Measurements from ENCODE around the gene PDE6D.
A peak's percentile ranks its signal among the peaks of the same experiment; 100 is the strongest.

PDE6D gene

DNA sequence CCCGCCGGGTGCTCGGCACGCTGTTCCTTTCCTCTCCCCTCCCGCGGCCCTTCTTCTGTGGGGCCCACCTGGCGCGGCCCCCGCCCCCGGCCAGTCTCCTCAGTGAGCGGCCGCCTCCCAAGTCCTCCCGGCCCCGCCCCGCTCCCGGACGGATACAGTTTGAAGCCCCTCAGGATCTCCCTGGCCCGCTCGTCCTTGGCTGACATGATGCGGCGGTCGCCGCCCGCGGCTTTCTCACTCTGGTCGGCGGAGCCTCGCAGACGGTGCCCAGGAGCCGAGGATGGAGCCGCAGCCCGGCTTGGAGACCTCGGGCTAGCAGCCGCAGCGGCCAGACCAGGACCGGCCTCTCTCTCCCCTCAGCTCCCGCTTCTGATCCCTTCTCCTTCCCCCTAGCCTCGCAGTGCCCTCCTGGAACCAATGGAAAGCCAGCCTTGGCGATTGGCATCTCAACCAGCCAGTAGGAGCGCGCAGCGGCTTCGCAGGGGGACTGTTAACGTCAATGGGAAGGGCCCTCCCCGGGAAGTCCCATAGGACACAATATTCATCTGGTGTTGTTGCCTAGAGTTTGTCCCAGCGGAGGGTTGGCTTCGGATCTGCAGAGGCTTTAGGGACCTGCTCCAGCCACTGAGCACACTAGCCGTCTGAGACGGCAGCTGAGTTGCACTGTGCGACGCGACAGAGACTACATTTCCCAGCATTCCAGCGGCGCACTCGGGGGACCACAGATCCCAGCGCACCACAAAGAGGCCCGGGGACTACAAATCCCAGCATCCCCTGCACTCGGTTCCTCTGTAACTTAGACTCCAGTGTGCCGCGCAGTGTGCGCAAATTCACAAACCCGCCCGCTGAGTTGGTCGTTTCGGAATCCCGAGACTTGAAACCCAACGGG lies at the start of gene PDE6D:
Gene PDE6D, minus strand, starts transcription at position 374 of the 889 bp plus-strand sequence. Its CDS starts 168 bp downstream, at position 206.
- TF ChIP-seq, protein P1, sequence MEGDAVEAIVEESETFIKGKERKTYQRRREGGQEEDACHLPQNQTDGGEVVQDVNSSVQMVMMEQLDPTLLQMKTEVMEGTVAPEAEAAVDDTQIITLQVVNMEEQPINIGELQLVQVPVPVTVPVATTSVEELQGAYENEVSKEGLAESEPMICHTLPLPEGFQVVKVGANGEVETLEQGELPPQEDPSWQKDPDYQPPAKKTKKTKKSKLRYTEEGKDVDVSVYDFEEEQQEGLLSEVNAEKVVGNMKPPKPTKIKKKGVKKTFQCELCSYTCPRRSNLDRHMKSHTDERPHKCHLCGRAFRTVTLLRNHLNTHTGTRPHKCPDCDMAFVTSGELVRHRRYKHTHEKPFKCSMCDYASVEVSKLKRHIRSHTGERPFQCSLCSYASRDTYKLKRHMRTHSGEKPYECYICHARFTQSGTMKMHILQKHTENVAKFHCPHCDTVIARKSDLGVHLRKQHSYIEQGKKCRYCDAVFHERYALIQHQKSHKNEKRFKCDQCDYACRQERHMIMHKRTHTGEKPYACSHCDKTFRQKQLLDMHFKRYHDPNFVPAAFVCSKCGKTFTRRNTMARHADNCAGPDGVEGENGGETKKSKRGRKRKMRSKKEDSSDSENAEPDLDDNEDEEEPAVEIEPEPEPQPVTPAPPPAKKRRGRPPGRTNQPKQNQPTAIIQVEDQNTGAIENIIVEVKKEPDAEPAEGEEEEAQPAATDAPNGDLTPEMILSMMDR (IDR thresholded peaks at IDR 0.05; ENCODE audit: insufficient read depth, missing control alignments): no peak
- DNase-seq (ENCODE audit: insufficient read length, low spot score) (peak; percentile 97), FAIRE-seq (peak; percentile 32)

DNA sequence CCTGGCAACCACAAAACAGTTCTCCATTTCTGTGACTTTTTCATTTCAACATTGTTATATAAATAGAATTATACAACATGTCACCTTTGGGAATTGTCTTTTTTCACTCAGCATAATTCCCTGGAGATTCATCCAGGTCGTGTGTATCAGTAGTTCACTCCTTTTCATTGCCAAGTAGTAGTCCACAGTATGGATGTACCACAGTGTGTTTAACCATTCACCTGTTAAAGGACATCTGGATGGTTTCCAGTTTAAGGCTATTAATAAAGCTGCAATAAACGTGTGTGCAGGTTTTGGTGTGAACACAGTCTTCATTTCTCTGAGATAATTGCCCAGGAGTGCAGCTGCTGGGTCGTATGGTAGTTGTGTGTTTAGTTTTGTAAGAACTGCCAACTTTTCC lies 40.8 kb upstream of the PDE6D start:
- no peak for FAIRE-seq
- TF ChIP-seq, protein P1 (IDR thresholded peaks at IDR 0.05; ENCODE audit: insufficient read depth, missing control alignments): no peak
- DNase-seq (ENCODE audit: insufficient read length, low spot score): no peak

DNA sequence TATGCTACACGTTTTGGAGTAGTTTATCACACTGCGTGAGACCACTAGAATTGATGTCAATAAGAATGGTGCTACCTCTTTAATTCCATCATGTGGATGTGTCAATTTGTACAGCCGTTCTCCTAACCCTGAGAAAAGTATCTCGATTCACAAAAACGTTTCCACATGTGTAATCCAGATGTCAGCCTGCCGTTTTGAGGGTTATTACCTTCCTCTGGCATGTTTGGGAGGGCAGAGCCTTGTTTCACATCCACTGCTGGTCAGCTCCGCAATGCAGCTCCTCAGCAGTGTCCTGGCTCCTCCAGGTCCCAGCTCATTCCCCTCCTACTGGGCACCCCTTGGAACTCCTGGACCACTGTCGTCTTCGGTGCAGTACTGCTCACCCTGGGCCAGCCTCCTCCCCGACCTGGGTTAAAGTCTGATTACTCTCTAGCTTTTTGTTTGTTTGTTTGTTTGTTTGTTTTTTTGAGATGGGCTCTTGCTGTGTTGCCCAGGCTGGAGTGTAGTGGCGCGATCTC lies 39.8 kb upstream of the PDE6D start:
- DNase-seq (ENCODE audit: insufficient read length, low spot score): no peak
- no peak for FAIRE-seq
- TF ChIP-seq, protein P1 (IDR thresholded peaks at IDR 0.05; ENCODE audit: insufficient read depth, missing control alignments): no peak

DNA sequence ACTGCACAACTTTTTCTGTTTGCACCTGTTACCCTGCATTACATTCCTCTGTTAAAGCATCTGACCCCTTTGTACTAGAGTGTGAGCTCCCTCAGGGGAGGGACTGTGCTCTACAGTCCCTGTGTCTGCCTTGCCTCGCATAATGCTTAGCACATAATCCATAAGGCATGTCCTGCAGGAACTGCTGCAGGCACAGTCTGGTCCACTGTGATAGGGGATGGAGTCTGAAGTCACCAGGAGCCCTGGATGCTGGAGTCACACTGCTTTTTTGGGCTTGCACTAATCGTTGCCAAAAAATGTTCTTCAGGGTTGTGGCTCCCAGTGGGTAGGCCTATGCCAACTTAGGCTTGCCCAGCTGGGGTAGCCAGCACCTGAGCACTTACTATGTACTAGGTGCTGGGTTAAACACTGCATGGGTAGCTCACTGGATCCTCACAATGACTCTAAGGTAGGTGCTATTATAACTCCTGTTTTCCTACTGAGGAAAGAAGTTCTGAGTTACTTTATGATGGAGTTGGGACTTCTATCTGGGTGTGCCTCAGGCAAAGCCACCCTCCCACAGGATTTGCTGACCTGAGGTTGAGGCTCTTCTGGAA lies 38.5 kb upstream of the PDE6D start:
- DNase-seq (ENCODE audit: insufficient read length, low spot score) (no peak), FAIRE-seq (no peak)
- TF ChIP-seq, protein P1 (IDR thresholded peaks at IDR 0.05; ENCODE audit: insufficient read depth, missing control alignments): no peak

DNA sequence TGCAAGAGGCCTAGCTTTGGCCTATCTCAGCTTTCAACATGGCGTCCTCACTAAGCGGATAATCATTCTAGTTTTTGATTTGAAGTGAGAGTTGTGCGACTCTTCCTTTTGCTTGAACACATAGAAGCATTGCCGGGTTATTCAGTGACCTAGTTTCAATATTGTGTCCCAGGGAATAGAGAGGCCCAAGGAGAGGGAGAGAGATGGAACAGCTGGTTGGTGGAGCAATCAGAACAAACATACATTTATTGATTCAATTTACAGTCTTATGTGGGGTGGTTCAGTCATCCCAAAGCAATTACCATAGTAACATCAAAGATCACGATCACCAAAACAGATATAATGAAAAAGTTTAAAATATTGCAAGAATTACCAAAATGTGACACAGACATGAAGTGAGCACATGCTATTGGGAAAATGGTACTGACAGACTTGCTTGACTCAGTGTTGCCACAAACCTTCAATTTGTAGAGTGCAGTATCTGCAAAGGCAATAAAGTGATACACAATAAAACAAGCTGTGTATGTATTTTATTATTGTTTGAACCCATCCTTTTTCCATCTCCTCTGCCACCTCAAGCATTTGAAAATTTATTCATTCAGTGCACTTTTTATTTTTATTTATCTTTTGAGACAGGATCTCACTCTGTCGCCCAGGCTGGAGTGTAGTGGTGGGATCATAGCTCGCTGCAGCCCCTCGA lies 35.4 kb upstream of the PDE6D start:
- FAIRE-seq (no peak), DNase-seq (ENCODE audit: insufficient read length, low spot score) (no peak)
- TF ChIP-seq, protein P1 (IDR thresholded peaks at IDR 0.05; ENCODE audit: insufficient read depth, missing control alignments): no peak

DNA sequence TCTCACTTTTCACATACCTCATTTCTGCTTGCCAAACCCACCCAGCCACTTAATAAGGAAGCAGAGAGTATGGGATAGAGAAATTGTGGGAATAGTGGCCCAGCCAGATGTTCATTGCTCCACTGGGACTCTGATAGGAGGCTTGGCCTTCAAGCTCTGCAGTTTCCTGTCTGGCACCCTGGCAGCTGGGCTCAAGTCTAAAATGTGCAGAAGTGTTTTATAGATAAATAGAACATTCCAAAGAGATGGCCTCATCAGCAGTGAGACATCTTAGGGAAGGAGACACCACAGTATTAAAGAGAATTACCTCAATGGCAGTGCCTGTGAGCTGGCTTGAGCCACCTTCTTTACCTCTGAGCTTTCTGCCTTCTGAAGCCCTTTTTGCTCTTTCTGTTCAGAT lies 29.8 kb upstream of the PDE6D start:
- no peak for DNase-seq (ENCODE audit: insufficient read length, low spot score)
- no peak for FAIRE-seq
- TF ChIP-seq, protein P1 (IDR thresholded peaks at IDR 0.05; ENCODE audit: insufficient read depth, missing control alignments): no peak
